Measurements from ENCODE around the gene MSTN.

DNA sequence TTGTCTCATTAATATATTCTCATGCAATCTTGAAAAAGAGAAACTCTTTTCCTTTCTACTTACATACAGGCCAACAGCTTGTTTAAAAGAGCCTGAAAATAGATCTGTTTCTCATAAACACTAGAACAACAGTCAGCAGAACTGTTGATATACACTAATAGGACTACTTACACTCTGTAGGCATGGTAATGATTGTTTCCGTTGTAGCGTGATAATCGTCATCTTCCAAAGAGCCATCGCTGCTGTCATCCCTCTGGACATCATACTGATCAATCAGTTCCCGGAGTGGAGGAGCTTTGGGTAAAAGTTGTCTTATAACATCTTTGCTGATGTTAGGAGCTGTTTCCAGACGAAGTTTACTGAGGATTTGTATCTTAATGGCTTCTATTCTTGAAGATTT, 476 bp downstream of the MSTN start:
- TF ChIP-seq, protein P1, sequence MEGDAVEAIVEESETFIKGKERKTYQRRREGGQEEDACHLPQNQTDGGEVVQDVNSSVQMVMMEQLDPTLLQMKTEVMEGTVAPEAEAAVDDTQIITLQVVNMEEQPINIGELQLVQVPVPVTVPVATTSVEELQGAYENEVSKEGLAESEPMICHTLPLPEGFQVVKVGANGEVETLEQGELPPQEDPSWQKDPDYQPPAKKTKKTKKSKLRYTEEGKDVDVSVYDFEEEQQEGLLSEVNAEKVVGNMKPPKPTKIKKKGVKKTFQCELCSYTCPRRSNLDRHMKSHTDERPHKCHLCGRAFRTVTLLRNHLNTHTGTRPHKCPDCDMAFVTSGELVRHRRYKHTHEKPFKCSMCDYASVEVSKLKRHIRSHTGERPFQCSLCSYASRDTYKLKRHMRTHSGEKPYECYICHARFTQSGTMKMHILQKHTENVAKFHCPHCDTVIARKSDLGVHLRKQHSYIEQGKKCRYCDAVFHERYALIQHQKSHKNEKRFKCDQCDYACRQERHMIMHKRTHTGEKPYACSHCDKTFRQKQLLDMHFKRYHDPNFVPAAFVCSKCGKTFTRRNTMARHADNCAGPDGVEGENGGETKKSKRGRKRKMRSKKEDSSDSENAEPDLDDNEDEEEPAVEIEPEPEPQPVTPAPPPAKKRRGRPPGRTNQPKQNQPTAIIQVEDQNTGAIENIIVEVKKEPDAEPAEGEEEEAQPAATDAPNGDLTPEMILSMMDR (IDR thresholded peaks at IDR 0.05; ENCODE audit: borderline replicate concordance, extremely low read depth, low read length, poor library complexity, severe bottlenecking), result no peak
- no peak for TF ChIP-seq EZH2 (IDR thresholded peaks at IDR 0.05; ENCODE audit: borderline replicate concordance, low read depth, low read length, severe bottlenecking)

All from DND-41 (cell line).